ENCODE data around the gene CYP17A1.
A peak's percentile ranks its signal among the peaks of the same experiment; 100 is the strongest.
"Not testable (repeated sequence)": the region's sequence is repeated elsewhere in the genome, so short reads cannot be mapped to it uniquely, and the experiment has no call there.

CYP17A1 gene

DNA sequence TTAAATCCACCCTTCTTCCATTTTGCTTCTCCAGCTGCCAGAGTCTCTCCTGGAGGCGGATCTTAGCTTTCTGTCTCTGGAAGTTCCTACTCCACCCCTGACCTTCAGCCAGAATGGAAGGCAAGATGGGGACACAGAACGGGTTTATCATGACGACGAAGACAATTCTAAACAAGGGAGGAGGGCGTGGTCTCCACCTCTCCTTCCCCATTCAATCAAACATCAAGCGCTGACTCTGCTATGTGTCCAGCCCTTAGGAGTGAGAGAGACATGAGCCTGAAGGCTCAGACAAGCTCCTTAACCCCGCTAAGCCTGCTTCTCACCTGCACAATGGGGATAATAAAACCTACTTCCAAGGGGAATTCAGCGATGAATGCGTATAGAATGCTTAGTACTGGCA, 3.1 kb downstream of the CYP17A1 start:
- no peak for DNase-seq

DNA sequence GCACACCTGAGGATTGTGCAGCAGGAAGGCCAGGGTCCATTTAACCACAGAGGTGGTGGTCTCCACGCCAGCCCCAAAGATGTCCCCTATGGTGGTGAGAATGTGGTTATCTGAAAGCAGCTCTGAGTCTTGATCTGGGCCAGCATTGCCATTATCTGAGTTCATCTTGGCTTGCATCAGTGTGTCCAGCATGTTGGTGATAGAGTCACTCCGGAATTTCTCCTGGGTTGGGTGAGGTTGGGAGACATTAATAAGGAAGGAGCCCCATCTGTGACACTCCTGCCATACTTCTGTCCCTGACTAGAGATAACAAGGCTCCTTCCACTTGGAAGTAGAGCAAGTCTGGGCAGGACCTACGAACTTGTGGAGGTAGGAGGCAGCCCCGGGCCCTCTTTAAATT, 4.2 kb downstream of the CYP17A1 start:
- DNase-seq, result no peak

DNA sequence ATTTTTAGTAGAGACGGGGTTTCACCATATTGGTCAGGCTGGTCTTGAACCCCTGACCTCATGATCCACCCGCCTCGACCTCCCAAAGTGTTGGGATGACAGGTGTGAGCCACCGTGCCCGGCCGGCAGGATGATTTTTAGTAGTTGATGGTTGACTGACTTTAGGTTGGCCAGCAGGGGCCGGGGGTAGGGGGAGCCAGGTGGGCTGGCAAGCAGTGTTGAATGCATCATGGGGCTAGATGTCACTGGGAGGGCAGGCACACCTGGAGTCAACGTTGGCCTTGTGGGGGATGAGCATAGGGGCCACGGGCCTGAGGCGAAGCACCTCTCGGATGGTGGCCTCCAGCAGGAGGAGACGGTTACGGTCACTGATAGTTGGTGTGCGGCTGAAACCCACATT, 5.0 kb downstream of the CYP17A1 start:
- DNase-seq, result no peak

DNA sequence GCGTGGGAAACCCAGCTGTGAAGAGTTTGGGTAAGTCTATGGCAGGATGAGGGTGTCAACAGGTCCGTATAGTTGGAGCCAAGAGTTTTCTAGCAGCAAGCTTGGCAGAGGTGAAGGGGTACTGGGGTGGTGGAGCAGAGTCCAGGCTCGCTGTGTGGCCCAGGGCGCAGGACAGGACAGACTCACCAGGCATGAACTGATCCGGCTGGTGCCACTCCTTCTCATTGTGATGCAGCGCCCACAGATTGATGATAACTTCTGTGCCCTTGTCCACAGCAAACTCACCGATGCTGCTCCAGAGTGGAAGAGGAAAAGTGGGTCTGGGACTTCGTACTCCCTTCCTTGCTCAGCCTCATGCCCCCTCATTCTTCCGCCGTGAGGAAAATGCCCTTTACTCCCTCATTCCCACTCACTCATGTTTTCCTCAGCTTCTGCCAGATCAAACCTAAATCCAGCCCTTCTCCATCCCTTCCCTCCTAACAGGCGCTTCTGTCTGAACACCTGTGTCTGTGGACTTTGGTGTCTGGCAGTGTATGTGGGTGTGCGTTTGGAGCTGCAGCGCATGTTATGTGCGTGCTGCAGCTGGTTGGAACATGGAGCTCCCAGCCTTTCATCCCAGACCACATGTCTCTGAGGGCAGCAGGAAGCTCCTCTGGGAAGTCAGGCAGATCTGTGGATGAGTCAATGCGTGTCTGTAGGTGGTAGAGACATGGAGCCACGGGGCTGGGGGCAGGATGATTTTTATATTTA, 5.7 kb downstream of the CYP17A1 start:
- DNase-seq, result no peak

- no peak for DNase-seq
Observed at GRCh38 chr10:102827597-102827975, 9.6 kb downstream of the CYP17A1 start.

- no peak for DNase-seq
Observed at GRCh38 chr10:102826148-102826796, 10.9 kb downstream of the CYP17A1 start.

DNA sequence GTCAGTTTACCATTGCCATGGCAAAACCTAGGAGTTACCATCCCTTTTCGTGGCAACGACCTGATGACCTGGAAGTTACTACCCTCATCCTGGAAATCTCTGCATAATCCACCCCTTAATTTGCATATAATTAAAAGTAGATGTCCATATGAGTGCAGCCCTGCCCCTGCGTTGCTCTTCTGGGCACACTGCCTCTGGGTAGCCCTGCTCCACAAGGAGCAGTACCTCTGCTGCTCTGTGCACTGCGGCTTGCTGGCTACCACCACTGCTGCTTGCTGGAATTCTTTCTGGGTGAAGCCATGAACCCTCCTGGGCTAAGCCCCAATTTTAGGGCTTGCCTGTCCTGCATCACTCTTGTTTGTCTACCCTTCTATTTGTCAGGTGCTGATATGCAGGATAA, 12.5 kb downstream of the CYP17A1 start:
- DNase-seq, result no peak

DNA sequence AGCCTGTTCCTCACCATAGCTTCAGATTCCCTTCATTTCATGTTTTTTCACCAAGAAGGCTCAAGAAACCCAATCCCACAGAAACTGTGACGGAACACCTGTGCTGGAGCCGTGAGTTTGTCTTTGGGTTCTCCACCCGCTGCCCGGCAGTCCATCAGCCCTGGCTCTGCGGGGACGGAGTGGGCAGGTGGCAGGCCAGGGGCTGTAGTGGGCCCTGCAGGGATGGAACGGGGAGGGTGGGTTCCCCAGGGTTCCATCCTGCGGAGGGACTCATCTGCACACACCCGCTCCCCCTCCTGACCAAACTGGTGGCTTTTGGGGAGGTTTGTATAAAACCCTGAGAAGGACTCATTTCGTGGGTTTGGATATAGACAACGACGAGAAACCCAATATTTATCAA, 15.0 kb downstream of the CYP17A1 start:
- no peak for DNase-seq

GRCh38 chr10:102820008-102820407, 17.2 kb downstream of the CYP17A1 start:
- DNase-seq, result not testable (repeated sequence)

DNA sequence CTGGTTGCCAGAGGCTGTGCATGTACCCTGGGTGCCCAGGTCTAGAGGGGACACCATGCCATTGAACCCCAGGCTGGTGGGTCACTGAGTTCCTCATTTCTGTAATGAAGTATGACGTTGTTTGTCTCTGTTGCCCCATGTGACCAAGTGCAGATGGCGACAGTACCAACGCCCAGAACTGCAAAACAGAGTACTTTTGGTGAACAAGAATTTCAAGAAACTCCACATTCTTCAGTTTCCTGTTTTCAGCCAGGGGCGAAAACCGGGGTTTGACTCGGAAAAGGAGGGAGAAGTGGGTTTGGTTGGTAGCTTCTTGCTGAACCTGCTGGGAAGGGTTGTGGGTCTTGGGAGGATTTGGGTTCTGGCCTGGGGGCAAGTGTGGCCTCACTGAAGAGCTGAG, 18.2 kb downstream of the CYP17A1 start:
- peak; percentile 50 for DNase-seq

DNA sequence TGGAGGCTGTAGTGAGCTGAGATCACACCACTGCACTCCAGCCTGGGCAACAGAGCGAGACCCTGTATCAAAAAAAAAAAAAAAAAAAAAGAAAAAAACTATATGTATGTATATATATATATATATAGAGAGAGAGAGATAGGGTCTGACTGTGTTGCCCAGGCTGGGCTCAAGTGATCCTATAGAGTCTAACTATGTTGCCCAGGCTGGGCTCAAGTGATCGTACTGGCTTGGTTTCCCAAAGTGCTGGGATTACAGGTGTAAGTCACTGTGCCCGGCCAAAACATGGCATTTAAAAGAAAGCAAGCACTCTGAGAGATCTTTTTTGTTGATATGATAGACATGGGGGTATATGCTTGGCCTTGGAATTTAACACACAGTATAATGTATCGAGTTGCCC, 20.0 kb downstream of the CYP17A1 start:
- no peak for DNase-seq

DNA sequence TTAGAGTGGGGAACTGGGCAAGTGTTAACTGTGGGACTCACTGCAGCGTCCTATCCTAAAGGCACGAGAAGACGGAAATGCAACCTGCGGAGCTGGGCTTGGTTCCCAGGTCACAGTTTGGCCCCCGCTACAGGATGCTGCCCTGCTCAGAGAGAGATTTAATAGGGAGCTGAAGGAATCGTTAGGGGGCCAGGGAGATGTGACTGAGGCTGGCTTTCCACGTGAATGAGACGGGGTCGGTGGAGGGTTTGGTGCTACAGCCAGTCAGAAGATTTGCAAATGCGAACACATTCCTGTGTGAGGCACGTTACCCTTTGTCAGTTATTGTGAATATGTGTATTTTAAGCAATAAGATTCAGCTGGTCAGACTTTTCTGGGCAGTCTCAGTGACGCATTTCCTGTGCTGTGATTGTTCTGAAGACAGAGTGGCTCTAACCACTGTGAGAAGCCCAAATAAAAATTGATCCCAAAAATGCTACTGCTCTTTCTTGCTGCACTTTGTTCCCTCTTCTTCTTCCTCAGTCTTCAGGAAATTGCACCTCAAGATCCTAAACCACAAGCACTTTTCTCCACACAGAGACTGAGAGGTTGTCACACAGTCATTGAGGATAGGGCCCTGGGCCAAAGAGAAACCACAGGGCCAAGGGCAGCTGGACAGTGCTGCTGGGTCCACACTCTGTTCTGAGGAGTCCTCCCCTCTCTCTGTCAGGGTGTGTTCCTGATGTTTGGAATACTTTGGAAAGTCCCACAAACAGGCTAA, 21.2 kb downstream of the CYP17A1 start:
- no peak for DNase-seq

DNA sequence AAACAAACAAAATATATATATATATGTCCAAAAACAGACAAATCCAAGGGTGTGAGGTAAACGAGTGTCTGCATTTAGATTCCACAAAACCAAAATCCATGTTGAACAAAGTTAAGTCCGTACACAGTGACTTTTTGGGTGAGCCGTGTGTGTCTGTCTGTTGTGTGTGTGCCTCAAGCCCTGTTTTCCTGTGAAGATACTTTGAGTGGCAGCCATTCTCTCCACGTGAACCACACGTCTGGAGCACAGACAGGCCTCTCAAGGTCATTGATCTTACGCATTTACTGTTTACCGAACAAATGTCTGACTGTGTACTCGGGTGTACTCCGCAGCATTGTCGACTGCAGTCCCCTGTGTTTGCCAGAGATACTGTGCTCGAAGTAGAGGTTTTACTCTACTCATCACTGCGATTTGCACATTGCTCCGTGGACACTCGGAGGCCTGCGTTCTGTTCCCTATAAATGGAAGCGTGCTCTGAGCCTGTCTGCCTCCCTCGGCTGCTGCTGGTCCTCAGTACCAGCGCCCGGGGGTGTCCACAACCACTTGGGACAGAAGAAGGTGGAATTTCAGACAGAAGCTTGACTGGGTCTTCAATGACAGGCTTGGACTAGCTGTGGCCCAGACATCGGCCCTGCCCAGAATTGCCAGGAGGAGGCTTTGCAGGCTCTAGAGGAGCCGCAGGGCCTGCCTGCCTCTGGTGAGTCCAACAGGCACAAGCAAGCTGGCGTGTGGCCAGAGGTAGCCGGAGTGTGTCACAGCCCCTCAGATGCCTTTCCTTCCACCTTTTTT, 22.1 kb downstream of the CYP17A1 start:
- DNase-seq, result peak; percentile 32

DNA sequence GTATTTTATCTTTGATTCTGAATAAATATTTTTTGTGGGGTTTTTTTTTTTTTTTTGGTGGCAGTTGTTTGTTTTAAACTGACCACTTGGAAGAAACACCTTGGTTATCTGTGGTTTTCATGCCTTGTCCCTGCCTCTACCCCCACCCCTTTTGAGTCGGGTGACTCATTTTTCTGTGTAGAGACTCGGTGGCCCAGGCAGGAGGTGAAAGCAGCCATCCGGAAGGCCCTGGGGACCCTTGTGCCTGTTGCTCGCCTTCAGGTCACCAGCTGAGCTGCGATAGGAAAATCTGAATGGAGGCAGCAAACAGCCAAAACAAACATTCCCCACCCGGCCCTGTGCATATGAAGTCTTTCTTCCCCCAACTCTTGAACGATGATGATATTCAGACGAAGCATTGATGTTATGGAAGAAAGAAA, 22.8 kb downstream of the CYP17A1 start:
- DNase-seq, result peak; percentile 40

DNA sequence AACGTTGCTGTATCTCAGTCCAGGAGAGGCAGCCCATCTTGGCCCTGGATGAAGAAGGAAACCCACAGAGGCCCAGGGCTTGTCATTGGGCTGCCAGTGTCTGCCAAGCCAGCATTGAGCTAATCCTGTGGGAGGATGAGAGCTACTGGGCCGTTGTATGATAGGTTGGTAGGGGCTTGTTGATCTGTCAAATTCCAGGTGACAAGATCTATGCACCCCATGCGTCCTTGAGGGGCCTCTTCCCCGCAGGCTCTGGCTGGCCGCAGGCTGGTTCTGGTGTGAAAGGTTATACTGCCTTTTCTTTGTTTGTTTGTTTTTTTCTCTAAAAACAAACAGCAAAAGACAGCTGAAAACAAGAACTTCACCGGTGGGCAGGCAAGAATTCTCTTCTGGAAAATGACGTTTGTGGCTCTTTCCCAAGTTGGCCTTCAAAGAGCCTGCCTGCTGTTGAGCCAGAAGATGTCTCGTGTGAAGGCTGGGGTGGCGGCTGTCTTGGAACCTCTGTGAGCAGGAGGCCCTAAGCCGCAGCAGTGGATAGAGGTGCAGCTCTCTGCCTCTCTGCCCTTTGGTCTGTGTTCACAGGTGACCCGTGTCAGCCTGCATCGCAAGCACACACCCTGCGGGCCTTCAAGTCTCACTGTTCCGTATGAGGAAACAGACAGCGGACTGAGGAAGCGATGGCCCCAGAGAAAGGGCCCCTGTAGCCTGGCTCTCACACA, 23.3 kb downstream of the CYP17A1 start:
- DNase-seq, result no peak

GRCh38 chr10:102813017-102813541, 24.1 kb downstream of the CYP17A1 start:
- no peak for DNase-seq

GRCh38 chr10:102812231-102812876, 24.9 kb downstream of the CYP17A1 start:
- DNase-seq, result no peak

DNA sequence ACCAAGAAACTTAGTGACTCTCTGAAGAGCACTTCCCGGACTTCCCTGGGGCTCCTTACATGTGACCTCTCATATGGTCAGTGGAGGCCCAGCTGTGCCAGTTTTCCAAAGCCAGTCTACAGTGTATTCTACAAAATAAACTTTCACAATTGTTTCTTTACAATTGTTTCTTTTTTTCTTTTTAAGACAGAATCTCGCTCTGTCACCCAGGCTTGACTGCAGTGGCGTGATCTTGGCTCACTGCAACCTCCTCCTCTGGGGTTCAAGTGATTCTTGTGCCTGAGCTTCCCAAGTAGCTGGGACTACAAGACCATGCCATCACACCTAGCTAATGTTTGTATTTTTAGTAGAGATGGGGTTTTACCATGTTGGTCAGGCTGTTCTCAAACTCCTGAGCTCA, 25.9 kb downstream of the CYP17A1 start:
- DNase-seq, result no peak

DNA sequence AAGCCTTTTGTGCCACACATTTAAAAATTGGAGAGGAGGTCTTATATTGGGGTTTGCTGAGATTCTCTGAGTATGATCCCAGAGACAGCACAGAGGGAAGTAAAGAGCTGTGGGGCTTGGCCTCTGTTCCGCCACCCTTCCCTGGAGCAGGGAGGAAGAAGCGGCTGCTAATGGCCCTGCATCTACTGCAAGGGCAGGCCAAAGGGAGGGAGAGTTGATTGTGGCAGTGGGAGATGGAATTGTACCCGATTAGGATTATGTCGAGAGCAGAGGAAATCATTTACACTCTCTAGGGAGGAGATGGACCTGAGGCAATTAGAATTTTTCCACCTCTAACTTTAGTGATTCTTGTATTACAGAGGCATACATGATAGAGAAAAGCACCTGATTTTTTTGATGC, 28.8 kb downstream of the CYP17A1 start:
- DNase-seq, result no peak

DNA sequence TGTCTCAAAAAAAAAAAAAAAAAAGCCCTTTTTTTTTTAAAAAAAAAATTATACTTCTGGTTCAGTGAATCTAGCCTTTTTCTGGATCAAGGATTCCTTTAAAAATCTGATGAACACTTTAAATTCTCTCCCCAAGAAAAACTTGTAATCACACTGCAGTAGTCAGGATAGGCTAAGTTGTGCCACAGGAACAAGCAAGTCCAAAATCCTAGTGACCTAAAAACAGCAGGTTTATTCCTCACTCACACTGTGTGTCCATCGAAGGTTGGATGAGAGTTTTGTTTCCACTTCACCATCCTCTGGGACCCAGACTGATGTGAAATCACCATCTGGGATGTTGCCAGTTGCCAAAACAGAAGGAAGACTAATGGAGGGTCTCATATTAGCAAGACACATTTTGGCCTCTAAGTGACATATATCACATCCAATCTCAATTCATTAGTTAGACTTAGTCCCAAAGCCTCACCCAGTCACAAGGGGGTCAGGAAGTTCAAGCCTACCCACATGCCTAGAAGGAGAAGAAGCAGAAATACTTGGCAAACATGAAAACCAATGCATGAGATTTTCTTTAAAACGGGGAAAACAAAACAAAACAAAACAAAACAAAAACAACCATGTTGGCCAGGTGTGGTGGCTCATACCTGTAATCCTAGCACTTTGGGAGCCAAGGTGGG, 32.7 kb downstream of the CYP17A1 start:
- DNase-seq, result no peak

DNA sequence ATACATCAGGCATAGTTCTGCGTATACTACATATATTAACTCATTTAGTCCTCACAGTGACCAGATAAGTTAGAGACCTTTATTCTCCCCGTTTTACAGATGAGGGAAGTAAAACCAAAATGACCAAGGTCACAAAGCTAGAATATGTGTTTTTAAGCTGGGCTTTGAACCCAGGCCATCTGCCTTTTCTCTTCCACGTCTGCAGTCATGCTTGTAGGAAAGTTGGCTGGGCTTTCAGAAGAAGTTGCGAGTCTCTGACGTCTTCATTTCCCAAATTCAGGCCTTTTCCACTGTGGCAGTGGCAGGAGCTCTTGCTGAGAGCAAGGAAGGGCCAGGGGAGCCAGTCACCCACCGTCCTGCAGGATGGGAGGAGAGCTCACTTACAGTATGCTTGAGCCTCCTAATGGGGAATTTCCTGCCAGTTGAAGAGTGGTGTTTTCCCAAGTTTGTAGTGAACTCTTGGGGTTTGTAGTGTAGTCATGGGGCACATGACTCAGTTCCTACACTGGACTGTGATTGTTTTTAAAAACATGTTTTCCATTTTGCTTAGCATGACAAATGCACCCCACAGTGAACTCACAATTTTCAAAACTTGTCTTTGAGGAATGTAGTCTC, 34.2 kb downstream of the CYP17A1 start:
- DNase-seq, result no peak
